ENCODE data around the gene ASB16.
"Not testable (repeated sequence)": the region's sequence is repeated elsewhere in the genome, so short reads cannot be mapped to it uniquely, and the experiment has no call there.

Gene ASB16

DNA sequence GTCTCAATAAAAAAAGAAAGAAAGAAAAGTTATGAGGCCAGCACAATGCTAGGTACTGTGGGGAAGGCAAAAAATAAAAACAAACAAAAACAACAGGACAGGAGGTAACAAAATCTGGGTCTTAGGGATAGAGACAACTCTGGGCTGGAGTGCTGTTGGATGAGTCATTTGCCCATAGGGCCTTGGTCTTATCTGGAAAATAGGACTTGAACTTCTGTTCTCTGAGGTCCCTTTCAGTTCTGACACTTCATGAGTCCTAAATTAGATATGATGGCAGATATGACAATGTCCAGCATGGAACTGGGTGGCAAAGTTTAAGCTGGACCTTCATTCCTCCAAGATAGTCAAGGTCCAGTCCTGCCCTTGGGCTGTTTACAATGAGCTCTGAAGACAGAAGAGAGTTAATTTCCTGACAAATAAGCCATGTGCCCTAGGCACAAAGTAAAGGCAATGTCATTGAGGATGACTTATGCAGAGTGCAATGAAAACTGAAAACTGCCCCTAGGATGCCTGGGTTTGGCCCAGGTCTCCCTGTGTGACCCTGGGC is 38.2 kb upstream of the ASB16 start:
- H3K27me3 ChIP-seq (ENCODE audit: control insufficient read depth, insufficient read depth, low read length): no peaks in the 10 kb centered on the region
- no peak overlapping the region for H3K27ac ChIP-seq
- H3K36me3 ChIP-seq (ENCODE audit: control insufficient read depth, insufficient read depth, low read length): no peaks in the 10 kb centered on the region
- H3K4me1 ChIP-seq: no peaks in the 10 kb centered on the region
- H2AFZ ChIP-seq: no peak overlapping the region
- TF ChIP-seq, protein P1, sequence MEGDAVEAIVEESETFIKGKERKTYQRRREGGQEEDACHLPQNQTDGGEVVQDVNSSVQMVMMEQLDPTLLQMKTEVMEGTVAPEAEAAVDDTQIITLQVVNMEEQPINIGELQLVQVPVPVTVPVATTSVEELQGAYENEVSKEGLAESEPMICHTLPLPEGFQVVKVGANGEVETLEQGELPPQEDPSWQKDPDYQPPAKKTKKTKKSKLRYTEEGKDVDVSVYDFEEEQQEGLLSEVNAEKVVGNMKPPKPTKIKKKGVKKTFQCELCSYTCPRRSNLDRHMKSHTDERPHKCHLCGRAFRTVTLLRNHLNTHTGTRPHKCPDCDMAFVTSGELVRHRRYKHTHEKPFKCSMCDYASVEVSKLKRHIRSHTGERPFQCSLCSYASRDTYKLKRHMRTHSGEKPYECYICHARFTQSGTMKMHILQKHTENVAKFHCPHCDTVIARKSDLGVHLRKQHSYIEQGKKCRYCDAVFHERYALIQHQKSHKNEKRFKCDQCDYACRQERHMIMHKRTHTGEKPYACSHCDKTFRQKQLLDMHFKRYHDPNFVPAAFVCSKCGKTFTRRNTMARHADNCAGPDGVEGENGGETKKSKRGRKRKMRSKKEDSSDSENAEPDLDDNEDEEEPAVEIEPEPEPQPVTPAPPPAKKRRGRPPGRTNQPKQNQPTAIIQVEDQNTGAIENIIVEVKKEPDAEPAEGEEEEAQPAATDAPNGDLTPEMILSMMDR (IDR thresholded peaks at IDR 0.05): no peak
- no peaks in the 10 kb centered on the region for H3K9me3 ChIP-seq (ENCODE audit: control insufficient read depth, low read length)
- no peak overlapping the region for H3K4me3 ChIP-seq (ENCODE audit: low read depth, low read length)
- H3K4me2 ChIP-seq (ENCODE audit: low read length): no peak overlapping the region
- no peaks in the 10 kb centered on the region for H3K79me2 ChIP-seq
- H3K9ac ChIP-seq: no peak overlapping the region

DNA sequence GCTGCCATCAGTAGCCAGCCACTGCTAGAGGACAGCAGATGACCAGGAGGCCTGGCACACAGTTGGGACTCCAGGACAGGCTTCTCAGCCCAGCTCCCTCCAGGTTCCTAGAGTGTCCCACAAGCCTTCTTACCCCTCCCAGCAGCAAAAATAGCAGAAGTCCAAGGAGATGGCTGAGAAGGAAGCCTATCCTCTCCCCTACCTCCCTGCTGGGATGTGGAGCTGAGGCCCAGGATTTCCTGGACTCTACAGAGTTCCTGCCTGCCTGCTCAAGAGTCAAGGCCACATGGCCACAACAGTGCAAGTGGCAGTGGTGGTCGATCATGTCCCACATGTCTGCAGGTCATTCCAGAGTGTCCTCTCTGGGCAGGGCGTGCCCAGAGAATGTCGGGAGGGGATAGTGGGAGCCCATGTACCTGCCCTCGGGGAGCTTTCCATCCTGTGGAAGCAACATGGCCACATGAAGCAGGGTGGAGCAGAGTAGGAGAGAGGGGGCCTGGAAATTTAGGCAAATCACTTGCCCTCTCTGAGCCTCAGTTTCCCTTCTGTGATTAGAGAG is 36.5 kb upstream of the ASB16 start:
- Histone ChIP-seq H3K4me1 (no peaks in the 10 kb centered on the region), H3K79me2 (no peaks in the 10 kb centered on the region), H3K36me3 (ENCODE audit: control insufficient read depth, insufficient read depth, low read length) (no peaks in the 10 kb centered on the region), H2AFZ (no peak overlapping the region), H3K4me2 (ENCODE audit: low read length) (no peak overlapping the region), H3K27me3 (ENCODE audit: control insufficient read depth, insufficient read depth, low read length) (no peaks in the 10 kb centered on the region), H3K4me3 (ENCODE audit: low read depth, low read length) (no peak overlapping the region), H3K9me3 (ENCODE audit: control insufficient read depth, low read length) (no peaks in the 10 kb centered on the region), H3K27ac (no peak overlapping the region), H3K9ac (no peak overlapping the region)
- TF ChIP-seq, protein P1 (IDR thresholded peaks at IDR 0.05): no peak

DNA sequence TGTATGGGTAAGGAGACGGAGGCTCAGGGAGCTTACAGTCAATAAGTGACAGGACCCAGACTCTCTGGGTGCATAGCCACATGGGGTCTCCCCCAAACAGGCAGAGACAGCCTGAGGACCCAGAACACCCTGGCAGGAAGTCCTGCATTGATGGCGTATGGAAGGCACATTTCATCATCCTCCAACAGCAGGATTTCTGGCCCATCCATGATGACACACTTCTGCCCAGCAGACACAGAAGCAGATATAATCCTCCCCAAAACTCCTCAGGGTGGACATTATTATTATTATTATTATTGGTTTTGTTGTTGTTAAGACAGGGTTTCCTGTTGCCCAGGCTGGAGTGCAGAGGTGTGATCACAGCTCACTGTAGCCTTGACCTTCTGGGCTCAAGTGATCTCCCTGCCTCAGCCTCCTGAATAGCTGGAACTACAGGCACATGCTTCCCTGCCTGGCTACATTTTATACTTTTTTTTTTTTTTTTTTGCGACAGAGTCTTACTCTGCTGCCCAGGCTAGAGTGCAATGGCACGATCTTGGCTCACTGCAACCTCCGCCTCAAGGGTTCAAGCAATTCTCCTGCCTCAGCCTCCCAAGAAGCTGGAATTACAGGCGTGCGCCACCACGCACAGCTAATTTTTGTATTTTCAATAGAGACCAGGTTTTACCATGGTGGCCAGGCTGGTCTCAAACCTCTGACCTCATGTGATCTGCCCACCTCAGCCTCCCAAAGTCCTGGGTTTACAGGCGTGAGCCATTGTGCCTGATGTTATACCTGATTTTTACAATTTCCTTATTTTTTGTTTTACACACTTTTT is 35.5 kb upstream of the ASB16 start:
- Histone ChIP-seq H2AFZ (no peak overlapping the region), H3K4me3 (ENCODE audit: low read depth, low read length) (no peak overlapping the region), H3K4me1 (no peaks in the 10 kb centered on the region), H3K36me3 (ENCODE audit: control insufficient read depth, insufficient read depth, low read length) (no peaks in the 10 kb centered on the region), H3K27ac (no peak overlapping the region), H3K4me2 (ENCODE audit: low read length) (no peak overlapping the region), H3K9ac (no peak overlapping the region), H3K79me2 (no peaks in the 10 kb centered on the region), H3K9me3 (ENCODE audit: control insufficient read depth, low read length) (no peaks in the 10 kb centered on the region), H3K27me3 (ENCODE audit: control insufficient read depth, insufficient read depth, low read length) (no peaks in the 10 kb centered on the region)
- TF ChIP-seq, protein P1 (IDR thresholded peaks at IDR 0.05): no peak

DNA sequence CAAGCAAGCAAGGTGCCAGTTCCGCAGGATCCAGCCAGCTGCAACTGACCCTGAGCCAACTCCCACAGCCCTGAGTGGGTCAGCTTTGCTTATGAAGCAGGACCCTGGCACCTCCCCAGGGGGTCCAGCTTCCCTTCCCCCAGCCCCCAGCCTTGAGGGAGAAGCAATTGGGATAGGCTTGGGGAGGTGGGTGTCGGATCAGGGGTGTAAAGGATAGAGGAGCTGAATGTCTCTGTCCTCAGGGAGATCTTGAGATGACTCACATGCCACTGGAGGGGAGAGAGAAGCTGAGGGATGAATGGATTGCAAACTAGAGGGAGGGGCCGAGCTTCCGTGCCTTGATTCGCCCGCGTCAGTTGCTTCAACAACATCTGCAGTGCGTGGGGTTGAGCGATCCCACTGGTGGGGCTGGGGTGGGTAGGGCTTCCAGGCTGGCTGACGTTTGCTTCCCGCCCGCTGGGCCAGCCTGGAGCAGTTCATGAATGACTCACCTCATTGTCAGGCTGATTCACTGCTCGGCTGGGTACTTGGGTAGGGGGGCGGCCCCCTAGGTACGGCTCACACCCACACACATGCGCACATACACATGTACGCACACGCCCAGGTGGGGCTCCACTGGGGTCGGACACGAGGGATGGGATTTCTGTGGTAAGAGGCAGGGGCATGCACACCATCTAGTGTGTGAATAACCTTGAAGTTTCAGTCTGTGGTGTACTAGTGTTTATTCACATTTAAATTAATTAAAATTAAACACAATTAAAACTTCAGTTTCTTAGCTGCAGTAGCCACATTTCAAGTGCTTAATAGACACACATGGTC is 32.4 kb upstream of the ASB16 start:
- H3K27ac ChIP-seq: no peak overlapping the region
- no peaks in the 10 kb centered on the region for H3K9me3 ChIP-seq (ENCODE audit: control insufficient read depth, low read length)
- no peak overlapping the region for H3K9ac ChIP-seq
- H3K4me2 ChIP-seq (ENCODE audit: low read length): no peak overlapping the region
- H3K79me2 ChIP-seq: no peaks in the 10 kb centered on the region
- H3K4me3 ChIP-seq (ENCODE audit: low read depth, low read length): no peak overlapping the region
- peak overlapping the region; percentile 9 for H2AFZ ChIP-seq
- peaks cover 6% of the 10 kb centered on the region for H3K4me1 ChIP-seq
- H3K36me3 ChIP-seq (ENCODE audit: control insufficient read depth, insufficient read depth, low read length): no peaks in the 10 kb centered on the region
- H3K27me3 ChIP-seq (ENCODE audit: control insufficient read depth, insufficient read depth, low read length): no peaks in the 10 kb centered on the region
- TF ChIP-seq, protein P1 (IDR thresholded peaks at IDR 0.05): no peak

DNA sequence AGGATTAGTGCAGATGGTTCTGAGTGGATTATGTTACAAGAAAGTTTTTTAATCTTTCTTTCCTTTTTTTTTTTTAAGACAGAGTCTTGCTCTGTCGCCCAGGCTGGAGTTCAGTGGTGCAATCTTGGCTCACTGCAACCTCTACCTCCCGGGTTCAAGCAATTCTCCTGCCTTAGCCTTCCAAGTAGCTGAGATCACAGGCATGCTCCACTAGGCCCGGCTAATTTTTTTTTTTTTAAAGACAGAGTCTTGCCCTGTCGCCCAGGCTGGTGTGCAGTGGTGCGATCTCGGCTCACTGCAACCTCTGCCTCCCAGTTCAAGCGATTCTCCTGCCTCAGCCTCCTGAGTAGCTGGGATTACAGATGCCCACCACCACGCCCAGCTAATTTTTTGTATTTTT is 26.6 kb upstream of the ASB16 start:
- H3K9me3 ChIP-seq (ENCODE audit: control insufficient read depth, low read length); H3K79me2 ChIP-seq; H3K9ac ChIP-seq; H3K4me1 ChIP-seq; H3K27ac ChIP-seq; H3K27me3 ChIP-seq (ENCODE audit: control insufficient read depth, insufficient read depth, low read length); H3K4me3 ChIP-seq (ENCODE audit: low read depth, low read length); H2AFZ ChIP-seq; H3K4me2 ChIP-seq (ENCODE audit: low read length); H3K36me3 ChIP-seq (ENCODE audit: control insufficient read depth, insufficient read depth, low read length): not testable (repeated sequence)

All from parathyroid adenoma (tissue), 2 donors.